ENCODE measurements around the gene PPWD1. TPM values are rescaled to one million over a fixed set of nuclear protein-coding genes. Genes with fewer than 3 reads are reported as not detected.
"Not testable (repeated sequence)": the region's sequence is repeated elsewhere in the genome, so short reads cannot be mapped to it uniquely, and the experiment has no call there.

The PPWD1 gene
- total RNA-seq, 2 donors from 2014 or later: 23.9 to 29.2 TPM

DNA sequence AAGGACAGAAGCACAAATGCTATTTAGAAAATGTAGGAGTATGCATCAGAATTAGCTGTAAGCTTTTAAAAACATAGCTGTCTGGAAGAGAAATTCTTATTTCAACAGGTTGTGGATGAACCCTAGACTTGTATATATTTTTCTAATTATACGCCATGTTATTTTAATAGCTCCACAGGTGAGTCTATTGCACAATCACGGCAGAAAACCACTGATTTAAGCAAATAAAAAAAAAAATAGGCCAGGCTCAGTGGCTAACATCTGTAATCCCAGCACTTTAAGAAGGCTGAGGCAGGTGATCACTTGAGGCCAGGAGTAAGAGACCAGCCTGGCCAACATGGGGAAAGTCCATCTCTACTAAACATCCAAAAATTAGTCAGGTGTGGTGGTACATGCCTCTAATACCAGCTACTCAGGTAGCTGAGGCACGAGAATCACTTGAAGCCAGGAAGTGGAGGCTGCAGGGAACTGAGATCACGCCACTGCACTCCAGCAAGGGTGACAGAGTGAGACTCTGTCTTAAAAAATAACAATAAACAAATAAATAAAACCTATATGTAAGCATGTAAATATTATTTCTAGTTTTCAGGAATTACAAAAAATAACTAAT is 49.3 kb downstream of the PPWD1 start:
- DNase-seq (no peak), ATAC-seq (no peak)
- intact Hi-C loops (cut with DNase I, micrococcal nuclease): no loop called here

DNA sequence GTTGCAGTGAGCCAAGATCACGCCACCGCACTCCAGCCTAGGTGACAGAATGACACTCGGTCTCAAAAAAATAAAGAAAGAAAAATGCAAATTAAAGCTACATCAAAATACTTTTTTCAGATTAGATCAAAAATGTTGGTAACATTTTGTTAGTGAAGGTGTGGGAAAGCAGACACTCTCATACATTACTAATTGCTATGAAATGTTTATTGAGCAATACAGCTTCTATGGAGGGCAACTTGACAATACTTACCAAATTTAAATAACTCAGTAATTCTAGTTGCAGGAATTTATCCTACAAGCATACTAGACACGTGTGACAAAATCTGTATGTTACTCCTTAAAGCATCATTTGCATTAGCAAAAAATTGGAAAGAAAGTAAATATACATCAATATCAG is 56.9 kb downstream of the PPWD1 start:
- intact Hi-C loops (cut with DNase I, micrococcal nuclease): no loop called here
- ATAC-seq: no peak
- no peak for DNase-seq

DNA sequence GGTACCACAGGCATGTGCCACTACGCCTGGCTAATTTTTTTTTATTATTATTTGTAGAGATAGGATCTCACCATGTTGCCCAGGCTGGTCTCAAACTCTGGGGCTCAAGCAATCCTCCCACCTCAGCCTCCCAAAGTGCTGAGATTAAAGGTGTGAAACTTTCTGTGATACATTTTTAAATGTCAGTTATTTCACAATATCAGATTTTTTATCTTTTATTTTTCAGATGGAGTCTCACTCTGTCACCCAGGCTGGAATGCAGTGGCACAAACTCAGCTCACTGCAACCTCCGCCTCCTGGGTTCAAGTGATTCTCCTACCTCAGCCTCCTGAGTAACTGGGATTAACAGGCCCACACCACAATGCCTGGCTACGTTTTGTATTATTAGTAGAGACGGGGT is 58.9 kb downstream of the PPWD1 start:
- intact Hi-C loops (cut with DNase I, micrococcal nuclease); DNase-seq; ATAC-seq: not testable (repeated sequence)

DNA sequence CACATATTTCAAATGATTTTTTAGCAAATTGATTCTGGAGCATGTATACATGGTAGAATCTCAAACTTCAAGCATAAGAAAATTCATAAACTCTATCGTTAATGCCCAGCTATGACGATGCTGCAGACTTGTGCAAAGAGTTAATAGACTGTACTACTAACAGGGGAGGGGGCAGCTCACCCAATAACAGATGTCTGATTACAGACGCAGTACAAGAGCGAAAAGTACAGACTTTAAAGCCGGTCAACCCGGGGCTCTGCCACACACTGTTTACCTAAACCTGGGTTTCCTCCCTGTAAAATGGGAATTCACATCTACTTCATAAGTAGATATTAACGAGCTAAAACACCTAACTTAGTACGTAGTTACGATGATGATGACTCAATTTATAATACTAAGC is 60.4 kb downstream of the PPWD1 start:
- intact Hi-C loops (cut with DNase I, micrococcal nuclease): no loop called here
- ATAC-seq (no peak), DNase-seq (peak in 1 of 2 donors; percentile 7)

DNA sequence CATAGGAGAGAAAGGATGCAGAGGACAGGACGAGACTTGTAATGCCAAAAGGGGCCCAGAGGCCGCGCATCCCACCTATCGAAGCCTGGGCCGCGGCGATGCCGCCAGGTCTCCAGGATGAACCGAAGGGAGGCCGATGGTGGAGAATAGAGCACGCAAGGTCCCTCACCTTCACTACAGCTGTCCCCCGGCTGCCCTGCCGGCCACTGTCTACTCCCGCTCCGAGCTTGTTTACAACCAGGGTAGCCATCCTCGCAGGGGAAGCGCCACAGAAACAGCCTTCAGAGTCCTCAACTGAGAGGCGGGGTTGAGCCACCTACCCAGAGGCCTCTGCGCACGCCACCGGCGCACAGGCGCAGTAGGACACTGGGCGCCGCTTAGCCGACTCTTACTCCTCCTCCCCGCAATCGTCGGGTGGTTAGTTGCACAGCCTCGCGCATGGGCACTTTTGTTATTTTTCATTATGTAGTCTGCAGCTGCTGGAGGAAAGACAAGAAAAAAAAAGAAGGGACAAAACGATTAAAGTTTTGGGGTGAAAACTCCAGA is 61.0 kb downstream of the PPWD1 start, which contains the start of gene TRIM23:
Gene TRIM23, minus strand, starts transcription at position 309 of the 546 bp plus-strand sequence. Its CDS starts 59 bp downstream, at position 250.
- DNase-seq (peak; percentile 92 to 94), ATAC-seq (peak; percentile 95)
- intact Hi-C loops (cut with DNase I, micrococcal nuclease): no loop called here

DNA sequence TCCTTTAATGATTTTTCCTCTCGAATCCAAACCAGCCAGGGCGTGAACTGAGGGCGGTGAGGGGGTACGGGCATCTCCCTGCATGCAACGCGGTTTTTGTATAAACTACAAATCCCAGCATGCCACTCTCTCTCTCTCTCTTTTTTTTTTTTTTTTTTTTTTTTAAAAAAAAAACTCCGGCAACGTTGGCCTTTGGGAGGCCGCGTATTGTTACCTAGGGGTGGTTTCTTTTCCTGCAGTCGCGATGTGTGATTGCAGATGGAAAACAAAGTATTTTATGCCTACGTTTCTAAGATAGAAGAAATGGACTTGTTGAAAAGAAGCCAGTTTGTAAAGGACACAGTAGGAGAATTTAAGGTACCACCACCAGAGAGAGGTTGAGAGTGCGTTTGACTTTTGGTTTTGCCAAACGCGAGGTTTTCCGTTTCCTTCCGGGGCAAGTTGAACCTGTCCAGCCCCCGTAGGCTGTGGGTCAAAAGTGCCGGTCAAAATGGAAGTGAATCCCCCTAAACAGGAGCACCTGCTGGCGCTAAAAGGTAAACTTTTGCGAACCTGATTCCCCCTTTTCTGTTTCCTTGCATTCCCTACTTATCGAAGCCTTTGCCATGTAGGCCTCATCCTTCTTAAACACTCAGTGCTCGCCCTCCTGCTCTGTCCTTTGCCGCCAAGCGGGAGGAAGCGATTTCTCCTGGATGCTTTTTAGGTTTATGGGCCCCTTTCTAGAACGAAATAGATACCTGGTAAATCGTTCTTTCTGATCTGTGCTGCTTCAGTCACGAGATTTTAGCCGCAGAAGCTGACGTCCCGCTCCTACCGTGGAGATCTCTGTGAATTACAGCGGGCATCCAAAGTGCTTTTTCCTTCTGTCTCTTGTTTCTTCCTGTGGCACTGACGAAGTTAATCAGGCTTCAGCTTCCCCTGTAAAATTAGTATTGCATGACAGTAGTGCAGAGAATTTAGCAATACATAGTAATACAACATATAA is 61.8 kb downstream of the PPWD1 start, which contains the start of the genes SHLD3 and TRAPPC13:
Gene SHLD3, plus strand, starts transcription at position 457 of the 985 bp plus-strand sequence. CDS start 4,561 bp downstream, outside the sequence.
Gene TRAPPC13, plus strand, starts transcription at position 457 of the 985 bp plus-strand sequence. Its CDS starts 34 bp downstream, at position 491.
- intact Hi-C loops (cut with DNase I, micrococcal nuclease): no loop called here
- ATAC-seq (peak; percentile 86), DNase-seq (peak; percentile 77 to 87)

DNA sequence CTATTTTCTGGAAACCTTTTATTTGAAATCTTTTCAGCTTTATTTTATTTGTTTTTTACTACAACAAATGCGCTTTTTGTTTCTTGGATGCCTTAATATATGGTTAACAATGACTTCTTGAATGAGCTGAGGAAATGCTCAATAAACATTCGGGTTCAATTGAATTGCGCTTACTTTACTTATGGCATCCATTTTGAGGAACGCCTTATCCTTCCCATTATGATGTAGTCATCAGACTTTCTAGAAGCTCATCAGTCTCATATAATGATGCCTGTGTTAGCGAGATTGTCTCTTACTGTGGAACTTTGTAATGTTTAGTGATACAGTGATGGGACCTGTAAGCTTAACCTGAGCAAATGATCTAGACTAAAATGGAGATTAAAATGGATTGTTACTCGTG is 62.6 kb downstream of the PPWD1 start:
- intact Hi-C loops (cut with DNase I, micrococcal nuclease): no loop called here

DNA sequence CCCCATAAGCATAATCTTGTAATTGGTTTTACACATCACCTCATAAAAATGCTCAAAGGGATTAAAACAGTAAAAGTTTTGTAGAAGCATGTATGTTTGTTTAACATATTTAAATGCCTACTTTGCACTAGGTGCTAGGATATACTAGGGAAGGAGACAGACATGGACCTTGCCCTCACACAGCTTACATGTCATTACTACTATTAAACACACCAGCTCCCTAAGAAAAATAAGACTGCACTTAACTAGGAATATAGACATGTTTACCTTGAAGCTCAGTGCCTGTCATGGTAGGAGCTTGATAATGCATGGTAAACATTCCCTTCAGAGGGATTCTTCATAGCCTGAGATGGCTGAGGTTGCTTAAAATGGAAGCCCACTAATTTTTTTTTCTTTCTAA is 67.9 kb downstream of the PPWD1 start:
- ATAC-seq (peak; percentile 43), DNase-seq (no peak)
- intact Hi-C loops (cut with DNase I, micrococcal nuclease): no loop called here

More for the DNA sequence above, 62.6 kb downstream of the PPWD1 start:
- DNase-seq (no peak), ATAC-seq (no peak)

Other genes starting within 250 kb of the PPWD1 start
- 1 to 10 TPM in 1 of 2 donors, under 1 TPM in 1; 0.46 to 1.3 TPM for gene ADAMTS6, start 81.4 kb upstream of the PPWD1 start, total RNA-seq
- gene CENPK, start 128 bp upstream of the PPWD1 start, total RNA-seq: 1 to 10 TPM; 5.2 to 7.8 TPM
- gene TRIM23, start 61.0 kb downstream of the PPWD1 start, total RNA-seq: 1 to 10 TPM; 6.4 to 8.8 TPM
- 1 to 10 TPM; 3.0 to 3.5 TPM for gene SHLD3, start 61.7 kb downstream of the PPWD1 start, total RNA-seq
- 10 to 100 TPM; 19.4 to 24.6 TPM for gene TRAPPC13, start 61.7 kb downstream of the PPWD1 start, total RNA-seq
- gene SGTB, start 158.8 kb downstream of the PPWD1 start, total RNA-seq: 1 to 10 TPM; 2.1 to 3.1 TPM
- 10 to 100 TPM; 15.5 to 25.1 TPM for gene NLN, start 158.9 kb downstream of the PPWD1 start, total RNA-seq